HepG2 (cell line): ENCODE data around the gene MSH4. TPM values are rescaled to one million over a fixed set of nuclear protein-coding genes. Genes with fewer than 3 reads are reported as not detected.

Source experiments
- ELF4 ChIP-seq: sonication (generic); formaldehyde crosslinking; IDR thresholded peaks from 2 replicates; pipeline ENCODE4 v1.5.0; 2020; ENCODE audit warnings: missing genetic modification reagents, mild to moderate bottlenecking, moderate library complexity, borderline replicate concordance
- ZNF142 ChIP-seq: sonication (generic); formaldehyde crosslinking; IDR thresholded peaks from 2 replicates; pipeline ENCODE4 v1.4.0; 2020; ENCODE audit warnings: missing genetic modification reagents
- ZNF318 ChIP-seq: sonication (generic); formaldehyde crosslinking; IDR thresholded peaks from 2 replicates; pipeline ENCODE4 v1.4.0; 2020; ENCODE audit warnings: mild to moderate bottlenecking, missing genetic modification reagents
- ZNF749 ChIP-seq: sonication (generic); formaldehyde crosslinking; IDR thresholded peaks from 2 replicates; pipeline ENCODE4 v1.8.0; 2022; ENCODE audit warnings: mild to moderate bottlenecking, missing genetic modification reagents, moderate library complexity, borderline replicate concordance
- ZUFSP ChIP-seq: sonication (generic); formaldehyde crosslinking; IDR thresholded peaks from 2 replicates; pipeline ENCODE4 v1.9.0; 2021; ENCODE audit warnings: missing genetic modification reagents, mild to moderate bottlenecking, borderline replicate concordance
- polyA plus RNA-seq, 8 experiments: library from polyadenylated mRNA; depleted of rRNA in 3 of 8; stranded (reverse) in 7 of 8; unstranded in 1 of 8; fragments of >200 nt; fragmentation: Illumina TruSeq in 4 of 8; extraction: Trizol in 4 of 8; gene quantifications; 2 replicates each; pipeline versions ENCODE4 v1.2.1 to v1.2.3, GENCODE V29; 2011 to 2016; ENCODE audit warnings: low read depth in 4 of 8, missing spikeins in 1 of 8, mixed read lengths in 1 of 8; ENCODE audit not compliant: insufficient read depth in 1 of 8
- total RNA-seq, 5 experiments: library from RNA; depleted of rRNA; stranded (reverse); fragments of >200 nt; fragmentation: Illumina TruSeq; extraction: Trizol; gene quantifications; 2 replicates each; pipeline ENCODE4 v1.2.3, GENCODE V29; 2016; ENCODE audit warnings: low read depth in 1 of 5

MSH4 gene
- total and polyA plus RNA-seq, 2 of the 13 experiments (the other 11 are each of a cell fraction or from before 2014, with no cell fraction given) = 0.01 to 0.09 TPM

- TF ChIP-seq ZNF142 (CRISPR knock-in tag) = no peak
- TF ChIP-seq ZUFSP (CRISPR knock-in tag) = no peak
- TF ChIP-seq ELF4 (CRISPR knock-in tag) = no peak
- TF ChIP-seq ZNF749 (CRISPR knock-in tag) = no peak
- no peak for TF ChIP-seq ZNF318 (CRISPR knock-in tag)
- TF ChIP-seq, all 625 proteins: peak for 0
Observed at GRCh38 chr1:75932304-75932703, 135.6 kb downstream of the MSH4 start, which contains the start of gene ASB17 (continued).
